Measurements from ENCODE around the gene ABCA12. TPM values are rescaled to one million over a fixed set of nuclear protein-coding genes. Genes with fewer than 3 reads are reported as not detected.

The ABCA12 gene
- total and polyA plus RNA-seq, 2 donors (not counting 3 experiments of a cell fraction or from before 2014, with no cell fraction given) = not detected

- no peaks in the 10 kb centered on the region for H3K36me3 ChIP-seq (ENCODE audit: control insufficient read depth in 2 of 2, extremely low read depth in 1 of 2, insufficient read depth in 2 of 2, low read length in 2 of 2)
- H3K9me1 ChIP-seq (replicated peaks; ENCODE audit: control insufficient read depth, extremely low read depth, insufficient read depth, low read length) = no peaks in the 10 kb centered on the region
- H3K27ac ChIP-seq (ENCODE audit: insufficient read depth, low read depth, low read length) = no peak overlapping the region
- H3K79me2 ChIP-seq (ENCODE audit: control insufficient read depth, insufficient read depth, low read length) = no peaks in the 10 kb centered on the region
- H3K4me3 ChIP-seq (replicated peaks in 1 of 3; ENCODE audit: insufficient read depth in 1 of 3, low read depth in 1 of 3, low read length in 3 of 3) = no peak overlapping the region
- H2AFZ ChIP-seq (ENCODE audit: low read depth, low read length) = no peak overlapping the region
- ChIA-PET CTCF (no interaction called here), POLR2A (no interaction called here)
- no peak overlapping the region for H3K4me2 ChIP-seq (ENCODE audit: insufficient read depth, low read length)
- intact Hi-C loops (cut with micrococcal nuclease) = no loop called here
- H3K27me3 ChIP-seq (ENCODE audit: control insufficient read depth in 2 of 2, insufficient read depth in 2 of 2, low read length in 2 of 2) = no peaks in the 10 kb centered on the region
- no peak for TF ChIP-seq JUN (IDR thresholded peaks at IDR 0.05; ENCODE audit: borderline replicate concordance, insufficient read depth, insufficient read length, low read depth)
- no peak for TF ChIP-seq POLR2AphosphoS5 (IDR thresholded peaks at IDR 0.05; ENCODE audit: insufficient read depth, low read depth, low read length)
- TF ChIP-seq MYC (IDR thresholded peaks at IDR 0.05; ENCODE audit: low read depth, low read length) = no peak
- no peak for TF ChIP-seq MAX (IDR thresholded peaks at IDR 0.05; ENCODE audit: insufficient read depth, insufficient read length)
- no peak for TF ChIP-seq EZH2 (IDR thresholded peaks at IDR 0.05; ENCODE audit: borderline replicate concordance, low read depth, low read length, severe bottlenecking)
- no peak for TF ChIP-seq POLR2A (IDR thresholded peaks at IDR 0.05; ENCODE audit: low read depth, low read length)
- TF ChIP-seq FOS (IDR thresholded peaks at IDR 0.05; ENCODE audit: borderline replicate concordance, insufficient read depth, low read length) = no peak
- no peak for TF ChIP-seq CTCF (IDR thresholded peaks at IDR 0.05; ENCODE audit: extremely low read depth in 1 of 2, insufficient read depth in 1 of 2, low read depth in 1 of 2, low read length in 2 of 2)
- no peak for TF ChIP-seq GATA2 (IDR thresholded peaks at IDR 0.05; ENCODE audit: insufficient read depth, insufficient read length, low read depth, low read length)
- dilution Hi-C loops (cut with MboI; ENCODE audit: extremely low pct_ligation_motif_present, low sequenced_read_pairs) = no loop called here
- FAIRE-seq = no peak
- no peaks in the 10 kb centered on the region for H3K9me3 ChIP-seq (replicated peaks; ENCODE audit: control insufficient read depth, insufficient read depth, low read length)
- no peak overlapping the region for H3K9ac ChIP-seq (replicated peaks; ENCODE audit: extremely low read depth, insufficient read depth, low read length)
- no TSS peak for BruUV-seq (replicated peaks)
- no peaks in the 10 kb centered on the region for H4K20me1 ChIP-seq (replicated peaks; ENCODE audit: control insufficient read depth, extremely low read depth, insufficient read depth, low read length)
- no peaks in the 10 kb centered on the region for H3K4me1 ChIP-seq (ENCODE audit: control insufficient read depth, extremely low read depth, insufficient read depth, low read length)
- DNase-seq (ENCODE audit: low read depth, low spot score) = no peak
Observed at GRCh38 chr2:215010390-215010789, 128.0 kb downstream of the ABCA12 start.

All from endothelial cell of umbilical vein (primary cell).